A549 (cell line): ENCODE data around the gene ASPSCR1. TPM values are rescaled to one million over a fixed set of nuclear protein-coding genes. Genes with fewer than 3 reads are reported as not detected.
A peak's percentile ranks its signal among the peaks of the same experiment; 100 is the strongest.

Experiments
- ATAC-seq, 2 experiments: fragments of 200-7000 bp in 1 of 2; fragments of >200 bp in 1 of 2; cut with Nextera tagmentation in 1 of 2; cut with Tn5 transposase in 1 of 2; 3 replicates each; pipeline versions ENCODE4 v1.8.0 to v1.9.1; 2018 to 2020; ENCODE audit warnings: mild to moderate bottlenecking in 1 of 2, moderate library complexity in 1 of 2
- CTCF ChIA-PET: fragments of 300-600 bp; sonication (Branson Sonifier 250); formaldehyde crosslinking; extraction: SDS; loops from one replicate; lab custom pipeline; 2021; ENCODE audit warnings: antibody characterized with exemption, inconsistent platforms; lab: Yijun Ruan, JAX
- POLR2A ChIA-PET: fragments of 350-600 bp; formaldehyde crosslinking; extraction: SDS; loops from one replicate; lab custom pipeline; 2021; ENCODE audit warnings: antibody characterized with exemption, inconsistent platforms; lab: Yijun Ruan, JAX
- DNase-seq, 2 experiments: peaks; one replicate each; pipeline versions ENCODE4 v3.0.0 to v3.0.0-alpha.2; 2011 to 2016; ENCODE audit warnings: low read depth in 1 of 2, low spot score in 1 of 2
- FAIRE-seq: peaks from 2 replicates; lab custom pipeline; 2011; peaks lifted over from hg19 to GRCh38; lab: Jason Lieb, UNC
- H3K27ac ChIP-seq, 2 experiments: fragments of >200 bp; sonication (Bioruptor Twin); formaldehyde crosslinking; 3 replicates each; pipeline ENCODE4 v1.5.1; 2016 to 2017
- H3K4me1 ChIP-seq: fragments of >200 bp; sonication (Bioruptor Twin); formaldehyde crosslinking; 3 replicates; pipeline ENCODE4 v1.6.1; 2016
- H3K4me2 ChIP-seq: fragments of >200 bp; sonication (Bioruptor Twin); formaldehyde crosslinking; 3 replicates; pipeline ENCODE4 v1.6.1; 2016
- H3K4me3 ChIP-seq: fragments of >200 bp; sonication (Bioruptor Twin); formaldehyde crosslinking; 3 replicates; pipeline ENCODE4 v1.5.1; 2016
- H3K9me3 ChIP-seq: fragments of >200 bp; sonication (Bioruptor Twin); formaldehyde crosslinking; 3 replicates; pipeline ENCODE4 v1.6.1; 2016
- ATOH8 ChIP-seq: fragments of 250-450 bp; sonication (Bioruptor Pico); IDR thresholded peaks from 2 replicates; pipeline ENCODE4 v1.5.0; 2020; ENCODE audit warnings: low read depth, mild to moderate bottlenecking, moderate library complexity
- CHD4 ChIP-seq: fragments of 200-600 bp; sonication (generic); IDR thresholded peaks from 2 replicates; pipeline ENCODE4 v1.6.1; 2016; ENCODE audit warnings: antibody characterized with exemption, mild to moderate bottlenecking, borderline replicate concordance
- EHF ChIP-seq: fragments of 250-450 bp; sonication (Bioruptor Pico); IDR thresholded peaks from 2 replicates; pipeline ENCODE4 v1.5.0; 2020; ENCODE audit warnings: mild to moderate bottlenecking
- ESRRA ChIP-seq: fragments of 150-350 bp; IDR thresholded peaks from 2 replicates; pipeline ENCODE4 v1.6.1; 2014; ENCODE audit warnings: mild to moderate bottlenecking, low read length, borderline replicate concordance
- HEYL ChIP-seq: fragments of 250-450 bp; sonication (Bioruptor Pico); IDR thresholded peaks from 2 replicates; pipeline ENCODE4 v1.8.0; 2021; ENCODE audit warnings: mild to moderate bottlenecking, moderate library complexity
- JUNB ChIP-seq: fragments of >200 bp; sonication (Bioruptor Twin); formaldehyde crosslinking; IDR thresholded peaks from 2 replicates; pipeline ENCODE4 v1.6.1; 2016
- MAFK ChIP-seq: fragments of 450-650 bp; IDR thresholded peaks from 2 replicates; pipeline ENCODE4 v1.6.1; 2014; ENCODE audit not compliant: partially characterized antibody
- MAX ChIP-seq: IDR thresholded peaks from 2 replicates; pipeline ENCODE4 v1.6.1; 2012
- MAZ ChIP-seq: fragments of 150-350 bp; IDR thresholded peaks from 2 replicates; pipeline ENCODE4 v1.6.1; 2014; ENCODE audit warnings: antibody characterized with exemption, low read depth, low read length, borderline replicate concordance
- POLR2A ChIP-seq: IDR thresholded peaks from 2 replicates; pipeline ENCODE4 v1.6.1; 2012; ENCODE audit warnings: mild to moderate bottlenecking, low read length
- RAD21 ChIP-seq, 2 experiments: fragments of >200 bp in 1 of 2; sonication (Bioruptor Twin) in 1 of 2; formaldehyde crosslinking in 1 of 2; IDR thresholded peaks in 1 of 2; conservative IDR thresholded peaks in 1 of 2; 2 replicates in 1 of 2; 3 replicates in 1 of 2; pipeline ENCODE4 v1.6.1; 2012 to 2018; ENCODE audit warnings: inconsistent platforms in 1 of 2
- TFCP2L1 ChIP-seq: fragments of 250-450 bp; sonication (Bioruptor Pico); IDR thresholded peaks from 2 replicates; pipeline ENCODE4 v1.5.0; 2021; ENCODE audit warnings: mild to moderate bottlenecking
- TP53 ChIP-seq: fragments of 250-450 bp; sonication (Bioruptor Pico); IDR thresholded peaks from 2 replicates; pipeline ENCODE4 v1.5.0; 2021; ENCODE audit warnings: mild to moderate bottlenecking, moderate library complexity
- ZNF302 ChIP-seq: fragments of 250-450 bp; sonication (Bioruptor Pico); IDR thresholded peaks from 2 replicates; pipeline ENCODE4 v1.9.0; 2021; ENCODE audit warnings: inconsistent platforms, mild to moderate bottlenecking, moderate library complexity
- WGBS: methylation state at CpG from one replicate; pipeline ENCODE4 v1.1.6; 2017; ENCODE audit errors: missing lambda C conversion rate; 5-methylcytosine and 5-hydroxymethylcytosine counted together
- polyA plus RNA-seq, 4 experiments: library from polyadenylated mRNA; depleted of rRNA in 3 of 4; stranded (reverse); fragments of >200 nt; fragmentation: RNase III in 1 of 4; extraction: RNeasy Plus Mini Kit Qiagen cat#74134 plus additional on column Dnase treatment in 1 of 4; gene quantifications; 2 replicates in 3 of 4; 3 replicates in 1 of 4; pipeline ENCODE4 v1.2.3, GENCODE V29; 2011 to 2017
- TF ChIP-seq, protein P1 (sequence below): fragments of 200-600 bp; sonication (generic); IDR thresholded peaks from 2 replicates; pipeline ENCODE4 v1.6.1; 2016; ENCODE audit warnings: antibody characterized with exemption, mild to moderate bottlenecking, moderate library complexity
- TF ChIP-seq, protein P2 (sequence below): fragments of 150-350 bp; IDR thresholded peaks from 2 replicates; pipeline ENCODE4 v1.6.1; 2014; ENCODE audit warnings: low read depth, mild to moderate bottlenecking, low read length

The ASPSCR1 gene
- polyA plus RNA-seq, 2 of the 4 experiments (the other 2 are of a cell fraction) = 12.3 to 25.7 TPM

- TF ChIP-seq, protein P1, sequence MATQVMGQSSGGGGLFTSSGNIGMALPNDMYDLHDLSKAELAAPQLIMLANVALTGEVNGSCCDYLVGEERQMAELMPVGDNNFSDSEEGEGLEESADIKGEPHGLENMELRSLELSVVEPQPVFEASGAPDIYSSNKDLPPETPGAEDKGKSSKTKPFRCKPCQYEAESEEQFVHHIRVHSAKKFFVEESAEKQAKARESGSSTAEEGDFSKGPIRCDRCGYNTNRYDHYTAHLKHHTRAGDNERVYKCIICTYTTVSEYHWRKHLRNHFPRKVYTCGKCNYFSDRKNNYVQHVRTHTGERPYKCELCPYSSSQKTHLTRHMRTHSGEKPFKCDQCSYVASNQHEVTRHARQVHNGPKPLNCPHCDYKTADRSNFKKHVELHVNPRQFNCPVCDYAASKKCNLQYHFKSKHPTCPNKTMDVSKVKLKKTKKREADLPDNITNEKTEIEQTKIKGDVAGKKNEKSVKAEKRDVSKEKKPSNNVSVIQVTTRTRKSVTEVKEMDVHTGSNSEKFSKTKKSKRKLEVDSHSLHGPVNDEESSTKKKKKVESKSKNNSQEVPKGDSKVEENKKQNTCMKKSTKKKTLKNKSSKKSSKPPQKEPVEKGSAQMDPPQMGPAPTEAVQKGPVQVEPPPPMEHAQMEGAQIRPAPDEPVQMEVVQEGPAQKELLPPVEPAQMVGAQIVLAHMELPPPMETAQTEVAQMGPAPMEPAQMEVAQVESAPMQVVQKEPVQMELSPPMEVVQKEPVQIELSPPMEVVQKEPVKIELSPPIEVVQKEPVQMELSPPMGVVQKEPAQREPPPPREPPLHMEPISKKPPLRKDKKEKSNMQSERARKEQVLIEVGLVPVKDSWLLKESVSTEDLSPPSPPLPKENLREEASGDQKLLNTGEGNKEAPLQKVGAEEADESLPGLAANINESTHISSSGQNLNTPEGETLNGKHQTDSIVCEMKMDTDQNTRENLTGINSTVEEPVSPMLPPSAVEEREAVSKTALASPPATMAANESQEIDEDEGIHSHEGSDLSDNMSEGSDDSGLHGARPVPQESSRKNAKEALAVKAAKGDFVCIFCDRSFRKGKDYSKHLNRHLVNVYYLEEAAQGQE = no peak
- no peak for TF ChIP-seq HEYL (CRISPR knock-in tag)
- TF ChIP-seq RAD21 (conservative IDR thresholded peaks at IDR 0.05 in 1 of 2, IDR thresholded peaks at IDR 0.05 in 1 of 2) = peak; percentile 44 to 46; a peak in 3 of 5 replicates
- no peak for TF ChIP-seq EHF (CRISPR knock-in tag)
- TF ChIP-seq ATOH8 = no peak
- no peak for TF ChIP-seq JUNB
Observed at GRCh38 chr17:82019690-82020571, 42.5 kb downstream of the ASPSCR1 start (continued).

- peaks cover 41% of the 10 kb centered on the region for H3K4me1 ChIP-seq
- TF ChIP-seq TP53 (CRISPR knock-in tag) (no peak), ZNF302 (CRISPR knock-in tag) (no peak), CHD4 (no peak), MAZ (no peak), MAFK (no peak), TFCP2L1 (CRISPR knock-in tag) (no peak), JUNB (no peak), ESRRA (no peak), MAX (no peak), POLR2A (no peak)
- TF ChIP-seq, protein P2, sequence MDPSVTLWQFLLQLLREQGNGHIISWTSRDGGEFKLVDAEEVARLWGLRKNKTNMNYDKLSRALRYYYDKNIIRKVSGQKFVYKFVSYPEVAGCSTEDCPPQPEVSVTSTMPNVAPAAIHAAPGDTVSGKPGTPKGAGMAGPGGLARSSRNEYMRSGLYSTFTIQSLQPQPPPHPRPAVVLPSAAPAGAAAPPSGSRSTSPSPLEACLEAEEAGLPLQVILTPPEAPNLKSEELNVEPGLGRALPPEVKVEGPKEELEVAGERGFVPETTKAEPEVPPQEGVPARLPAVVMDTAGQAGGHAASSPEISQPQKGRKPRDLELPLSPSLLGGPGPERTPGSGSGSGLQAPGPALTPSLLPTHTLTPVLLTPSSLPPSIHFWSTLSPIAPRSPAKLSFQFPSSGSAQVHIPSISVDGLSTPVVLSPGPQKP = no peak
- TF ChIP-seq, all 56 proteins: peak for 0
- ChIA-PET POLR2A (interaction anchor here (1.4 to 3.9 kb wide), 4 partner anchors 17 to 78 kb away, joined by 3 to 38 read pairs (median 6); partner anchors contain the start of genes ASPSCR1 and DCXR), CTCF (interaction anchor here (0.8 to 33.2 kb wide), 40 partner anchors 9 to 289 kb away, joined by 3 to 794 read pairs (median 5); partner anchors contain the start of genes ASPSCR1, DCXR, MAFG and MYADML2)
- Histone ChIP-seq H3K4me2 (peak overlapping the region; percentile 87), H3K9me3 (no peaks in the 10 kb centered on the region), H3K27ac (peak overlapping the region in 1 of 2 experiments; percentile 92; a peak in 2 of 6 replicates), H3K4me3 (no peak overlapping the region)
- no peak for ATAC-seq
- WGBS = 85% methylated on average over 11 of the region's 14 CpGs
- FAIRE-seq = no peak
- no peak for DNase-seq
Observed at GRCh38 chr17:82020572-82021106, 43.2 kb downstream of the ASPSCR1 start.
